Measurements from ENCODE around the gene ATR.

DNA sequence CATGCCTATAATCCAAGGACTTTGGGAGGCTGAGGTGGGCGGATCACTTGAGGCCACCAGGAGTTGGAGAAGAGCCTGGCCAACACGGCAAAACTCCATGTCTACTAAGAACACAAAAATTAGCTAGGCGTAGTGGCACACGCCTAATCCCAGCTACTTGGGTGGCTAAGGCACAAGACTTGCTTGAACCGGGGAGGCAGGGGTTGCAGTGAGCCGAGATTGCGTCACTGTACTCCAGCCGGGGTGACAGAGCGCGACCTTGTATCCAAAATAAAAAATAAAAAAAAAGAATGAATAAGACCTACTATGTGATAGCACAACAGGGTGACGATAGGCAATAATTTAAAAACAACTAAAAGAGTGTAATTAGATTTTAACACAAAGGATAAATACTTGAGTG lies 134.2 kb downstream of the ATR start:
- TF ChIP-seq CTCF (IDR thresholded peaks at IDR 0.05) (no peak), POLR2A (IDR thresholded peaks at IDR 0.05) (no peak)

Data from body of pancreas (tissue), 4 donors.